Transverse colon (tissue), 4 donors: ENCODE results near the gene PANX2. TPM values are rescaled to one million over a fixed set of nuclear protein-coding genes. Genes with fewer than 3 reads are reported as not detected.

Experiments used
- DNase-seq: peaks from one replicate; pipeline ENCODE4 v3.0.0-alpha.2; 2019
- H3K27ac ChIP-seq, 4 donors: fragments of 200-600 bp; sonication (generic); 2 replicates each; pipeline ENCODE4 v1.5.1; 2016 to 2018; ENCODE audit warnings: inconsistent platforms in 4 of 4
- H3K27me3 ChIP-seq: fragments of 200-600 bp; sonication (generic); 2 replicates; pipeline ENCODE4 v1.5.1; 2017; ENCODE audit warnings: inconsistent platforms
- H3K36me3 ChIP-seq, 4 donors: fragments of 200-600 bp; sonication (generic); 2 replicates each; pipeline ENCODE4 v1.5.1; 2017 to 2019; ENCODE audit warnings: inconsistent platforms in 4 of 4
- H3K4me1 ChIP-seq, 4 donors: fragments of 200-600 bp; sonication (generic); 2 replicates each; pipeline ENCODE4 v1.5.1; 2017 to 2020; ENCODE audit warnings: inconsistent platforms in 4 of 4
- H3K4me3 ChIP-seq, 4 donors: fragments of 200-600 bp; sonication (generic); 1 replicate in 1 of 4; 2 replicates in 3 of 4; pipeline versions ENCODE4 v1.5.1 to v1.6.1; 2017 to 2019; ENCODE audit warnings: inconsistent platforms in 4 of 4
- H3K9me3 ChIP-seq, 2 donors: fragments of 200-600 bp; sonication (generic); 2 replicates each; pipeline ENCODE4 v1.5.1; 2017 to 2019; ENCODE audit warnings: inconsistent platforms in 2 of 2
- CTCF ChIP-seq, 5 experiments: fragments of 200-600 bp in 3 of 5; fragments of 450-650 bp in 2 of 5; sonication (generic) in 3 of 5; IDR thresholded peaks; 1 replicate in 2 of 5; 2 replicates in 3 of 5; pipeline ENCODE4 v1.5.1; 2016 to 2017; ENCODE audit warnings: antibody characterized with exemption in 5 of 5, inconsistent platforms in 3 of 5, mild to moderate bottlenecking in 2 of 5, moderate library complexity in 1 of 5
- EP300 ChIP-seq: sonication (generic); formaldehyde crosslinking; IDR thresholded peaks from one replicate; pipeline ENCODE4 v1.6.1; 2017; ENCODE audit warnings: antibody characterized with exemption, low read depth
- POLR2A ChIP-seq: fragments of 450-650 bp; IDR thresholded peaks from one replicate; pipeline ENCODE4 v1.6.1; 2016; ENCODE audit warnings: antibody characterized with exemption, mild to moderate bottlenecking, moderate library complexity
- POLR2AphosphoS5 ChIP-seq, 3 donors: sonication (generic); formaldehyde crosslinking; IDR thresholded peaks; one replicate each; pipeline ENCODE4 v1.6.1; 2016; ENCODE audit warnings: antibody characterized with exemption in 3 of 3
- WGBS, 2 donors: methylation state at CpG; one replicate each; pipeline ENCODE4 v1.1.5; 2018; ENCODE audit warnings: low coverage in 1 of 2; 5-methylcytosine and 5-hydroxymethylcytosine counted together
- in situ Hi-C, 4 donors: fragments of 200-750 bp; cut with MboI; loops; one replicate each; pipeline versions ENCODE4 v1.15.0 to v1.15.1; 2017; ENCODE audit warnings: low sequenced_read_pairs in 3 of 4, low pct_ligation_motif_present in 1 of 4, low pct_unique_long_range_greater_than_20kb in 1 of 4
- intact Hi-C: fragments of 100-400 bp; cut with DNase I; formaldehyde crosslinking; loops from one replicate; pipeline ENCODE4 v1.15.1; 2023; ENCODE audit warnings: low total_unique reads
- total RNA-seq, 4 donors: library from RNA; depleted of rRNA; stranded (reverse); fragments of >200 nt; gene quantifications; one replicate each; pipeline ENCODE4 v1.1.0, GENCODE V29; 2016

The PANX2 gene
- total RNA-seq, 4 donors from 2014 or later, result 0.32 TPM; not detected in 3

GRCh38 chr22:50148991-50149721 is 21.4 kb upstream of the PANX2 start:
- in situ Hi-C loops, result loop anchor here in 2 of 4 donors (10.0 kb wide), 2 partner anchors 56 to 66 kb away; partner anchors contain the start of gene SELENOO (in 1 of the 2)
- peaks cover 9% of the 10 kb centered on the region for H3K27me3 ChIP-seq
- TF ChIP-seq CTCF (IDR thresholded peaks at IDR 0.05) (peak; percentile 61 to 81 (median 78)), POLR2AphosphoS5 (IDR thresholded peaks at IDR 0.05) (no peak)
- DNase-seq, result peak; percentile 73
- H3K4me1 ChIP-seq, result no peaks in the 10 kb centered on the region
- no peaks in the 10 kb centered on the region for H3K9me3 ChIP-seq
- no peak overlapping the region for H3K4me3 ChIP-seq
- 35% methylated on average over 22 of the region's 22 CpGs; no CpG with 5 or more reads in 1 of the 2 donors for WGBS, 2 donors
- no peak overlapping the region for H3K27ac ChIP-seq
- no peaks in the 10 kb centered on the region for H3K36me3 ChIP-seq
- intact Hi-C loops, result no loop called here

- no peak for DNase-seq
- H3K4me3 ChIP-seq, result no peak overlapping the region
- WGBS, 2 donors, result 86% methylated on average over 35 of the region's 35 CpGs; no CpG with 5 or more reads in 1 of the 2 donors
- intact Hi-C loops (loop anchor here (5.0 kb wide), 1 partner anchor 62 kb away; no protein-coding TSS in a partner anchor), in situ Hi-C loops (no loop called here)
- no peak overlapping the region for H3K27ac ChIP-seq
- H3K4me1 ChIP-seq, result no peaks in the 10 kb centered on the region
- no peaks in the 10 kb centered on the region for H3K9me3 ChIP-seq
- H3K27me3 ChIP-seq, result peaks cover 5% of the 10 kb centered on the region
- no peaks in the 10 kb centered on the region for H3K36me3 ChIP-seq
- TF ChIP-seq CTCF (IDR thresholded peaks at IDR 0.05) (no peak), EP300 (no peak), POLR2AphosphoS5 (IDR thresholded peaks at IDR 0.05) (no peak), POLR2A (no peak)
Observed at GRCh38 chr22:50150161-50151129, 20.1 kb upstream of the PANX2 start.

GRCh38 chr22:50151571-50152537 is 18.7 kb upstream of the PANX2 start:
- no peaks in the 10 kb centered on the region for H3K27me3 ChIP-seq
- H3K27ac ChIP-seq, result no peak overlapping the region
- H3K4me3 ChIP-seq, result no peak overlapping the region
- no peaks in the 10 kb centered on the region for H3K36me3 ChIP-seq
- TF ChIP-seq CTCF (IDR thresholded peaks at IDR 0.05), result no peak
- TF ChIP-seq POLR2A, result no peak
- no peak for TF ChIP-seq EP300
- TF ChIP-seq POLR2AphosphoS5 (IDR thresholded peaks at IDR 0.05), result no peak
- no peaks in the 10 kb centered on the region for H3K4me1 ChIP-seq
- no peak for DNase-seq
- 83% methylated on average over 24 of the region's 33 CpGs; no CpG with 5 or more reads in 1 of the 2 donors for WGBS, 2 donors
- intact Hi-C loops (loop anchor here (5.0 kb wide), 1 partner anchor 60 kb away; no protein-coding TSS in a partner anchor), in situ Hi-C loops (no loop called here)
- no peaks in the 10 kb centered on the region for H3K9me3 ChIP-seq
